ENCODE results near the gene DSCAM.

DNA sequence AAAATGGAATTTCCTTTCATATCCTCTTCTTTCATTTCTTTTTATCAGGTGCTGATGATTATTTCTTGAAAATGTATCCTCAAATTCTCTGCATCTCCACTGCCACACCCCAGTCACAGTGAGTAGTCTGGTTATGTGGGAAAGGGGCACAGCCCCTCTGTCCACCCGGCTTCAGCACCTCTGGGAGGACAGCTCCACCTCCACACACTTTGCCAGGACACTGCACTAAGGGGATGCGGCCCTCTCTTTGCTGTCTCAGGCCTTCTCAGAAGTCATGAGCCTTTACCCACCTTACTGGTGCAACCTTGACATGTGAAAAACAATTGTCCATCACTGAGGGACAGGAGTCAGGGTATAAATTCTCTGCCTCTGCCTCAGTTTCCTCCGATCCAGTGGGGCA lies 546.7 kb downstream of the DSCAM start:
- TF ChIP-seq, protein P1, sequence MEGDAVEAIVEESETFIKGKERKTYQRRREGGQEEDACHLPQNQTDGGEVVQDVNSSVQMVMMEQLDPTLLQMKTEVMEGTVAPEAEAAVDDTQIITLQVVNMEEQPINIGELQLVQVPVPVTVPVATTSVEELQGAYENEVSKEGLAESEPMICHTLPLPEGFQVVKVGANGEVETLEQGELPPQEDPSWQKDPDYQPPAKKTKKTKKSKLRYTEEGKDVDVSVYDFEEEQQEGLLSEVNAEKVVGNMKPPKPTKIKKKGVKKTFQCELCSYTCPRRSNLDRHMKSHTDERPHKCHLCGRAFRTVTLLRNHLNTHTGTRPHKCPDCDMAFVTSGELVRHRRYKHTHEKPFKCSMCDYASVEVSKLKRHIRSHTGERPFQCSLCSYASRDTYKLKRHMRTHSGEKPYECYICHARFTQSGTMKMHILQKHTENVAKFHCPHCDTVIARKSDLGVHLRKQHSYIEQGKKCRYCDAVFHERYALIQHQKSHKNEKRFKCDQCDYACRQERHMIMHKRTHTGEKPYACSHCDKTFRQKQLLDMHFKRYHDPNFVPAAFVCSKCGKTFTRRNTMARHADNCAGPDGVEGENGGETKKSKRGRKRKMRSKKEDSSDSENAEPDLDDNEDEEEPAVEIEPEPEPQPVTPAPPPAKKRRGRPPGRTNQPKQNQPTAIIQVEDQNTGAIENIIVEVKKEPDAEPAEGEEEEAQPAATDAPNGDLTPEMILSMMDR (IDR thresholded peaks at IDR 0.05), result no peak
- TF ChIP-seq EP300 (IDR thresholded peaks at IDR 0.05), result no peak
- no peak for TF ChIP-seq POLR2A (IDR thresholded peaks at IDR 0.05)
